SK-N-SH (cell line): Measurements from ENCODE around the gene CCDC6. TPM values are rescaled to one million over a fixed set of nuclear protein-coding genes. Genes with fewer than 3 reads are reported as not detected.

ENCODE experiments used
- CTCF ChIA-PET: fragments of 300-600, 350-600 bp; formaldehyde crosslinking; extraction: SDS; loops from one replicate; lab custom pipeline; 2021; lab: Yijun Ruan, JAX
- POLR2A ChIA-PET: fragments of 350-600 bp; sonication (Branson Sonifier 250); formaldehyde crosslinking; extraction: SDS; loops from one replicate; lab custom pipeline; 2020; ENCODE audit warnings: antibody characterized with exemption, inconsistent platforms; lab: Yijun Ruan, JAX
- DNase-seq: peaks from one replicate; pipeline ENCODE4 v3.0.0; 2012
- H2AFZ ChIP-seq: fragments of 200-600 bp; sonication (generic); 2 replicates; pipeline ENCODE4 v1.8.1; 2016; ENCODE audit warnings: antibody characterized with exemption, mild to moderate bottlenecking, low read depth
- H3F3A ChIP-seq: fragments of 200-600 bp; sonication (generic); replicated peaks from 2 replicates; pipeline ENCODE3; 2016; ENCODE audit warnings: antibody characterized with exemption, mild to moderate bottlenecking; ENCODE audit not compliant: insufficient read depth
- H3K27ac ChIP-seq, 2 experiments: fragments of 200-500 bp in 1 of 2; fragments of 200-600 bp in 1 of 2; sonication (Bioruptor generic) in 1 of 2; sonication (generic), shearing (Covaris generic) in 1 of 2; 2 replicates each; pipeline versions ENCODE4 v1.5.1 to v1.6.1; 2014 to 2016; ENCODE audit warnings: low read depth in 2 of 2, inconsistent platforms in 1 of 2, low read length in 1 of 2, mild to moderate bottlenecking in 1 of 2, mixed read lengths in 1 of 2
- H3K27me3 ChIP-seq: fragments of 200-600 bp; sonication (generic), shearing (Covaris generic); 2 replicates; pipeline ENCODE4 v1.6.1; 2016; ENCODE audit warnings: mixed run types; ENCODE audit not compliant: insufficient read depth
- H3K36me3 ChIP-seq, 2 experiments: fragments of 200-500 bp in 1 of 2; fragments of 200-600 bp in 1 of 2; sonication (Bioruptor generic) in 1 of 2; sonication (generic) in 1 of 2; replicated peaks in 1 of 2; 2 replicates each; pipeline versions ENCODE3 to v1.5.1; 2014 to 2016; ENCODE audit warnings: low read length in 1 of 2, mild to moderate bottlenecking in 1 of 2; ENCODE audit not compliant: insufficient read depth in 2 of 2, control insufficient read depth in 1 of 2
- H3K4me1 ChIP-seq, 2 experiments: fragments of 200-500 bp in 1 of 2; fragments of 200-600 bp in 1 of 2; sonication (Bioruptor generic) in 1 of 2; sonication (generic), shearing (Covaris generic) in 1 of 2; 2 replicates each; pipeline versions ENCODE4 v1.5.1 to v1.6.1; 2014 to 2016; ENCODE audit warnings: low read depth in 1 of 2, low read length in 1 of 2, mixed run types in 1 of 2; ENCODE audit not compliant: insufficient read depth in 2 of 2, control insufficient read depth in 1 of 2
- H3K4me2 ChIP-seq: fragments of 200-600 bp; sonication (generic), shearing (Covaris generic); 2 replicates; pipeline ENCODE4 v1.6.1; 2017; ENCODE audit warnings: mixed run types
- H3K4me3 ChIP-seq, 2 experiments: fragments of 200-500 bp in 1 of 2; fragments of 200-600 bp in 1 of 2; sonication (Bioruptor generic) in 1 of 2; sonication (generic), shearing (Covaris generic) in 1 of 2; 2 replicates each; pipeline versions ENCODE4 v1.5.1 to v1.8.1; 2014 to 2016; ENCODE audit warnings: low read depth in 2 of 2, inconsistent platforms in 1 of 2, low read length in 1 of 2, mild to moderate bottlenecking in 1 of 2, mixed read lengths in 1 of 2, moderate library complexity in 1 of 2
- H3K79me2 ChIP-seq: fragments of 200-600 bp; sonication (generic); 2 replicates; pipeline ENCODE4 v1.8.1; 2017; ENCODE audit warnings: mild to moderate bottlenecking; ENCODE audit not compliant: insufficient read depth
- H3K9ac ChIP-seq: fragments of 200-600 bp; sonication (generic); 2 replicates; pipeline ENCODE4 v1.6.1; 2017; ENCODE audit warnings: mixed run types
- H3K9me2 ChIP-seq: fragments of 200-600 bp; sonication (generic); 2 replicates; pipeline ENCODE4 v1.6.1; 2017; ENCODE audit warnings: mixed run types
- H3K9me3 ChIP-seq: fragments of 200-600 bp; sonication (generic); 2 replicates; pipeline ENCODE4 v1.6.1; 2017; ENCODE audit warnings: mixed run types, mild to moderate bottlenecking, moderate library complexity
- H4K20me1 ChIP-seq: fragments of 200-600 bp; sonication (generic); 2 replicates; pipeline ENCODE4 v1.6.1; 2017; ENCODE audit warnings: mild to moderate bottlenecking, mixed run types; ENCODE audit not compliant: insufficient read depth
- CTCF ChIP-seq: fragments of 200-600 bp; sonication (generic); IDR thresholded peaks from 2 replicates; pipeline ENCODE4 v1.6.1; 2017; ENCODE audit warnings: antibody characterized with exemption, mild to moderate bottlenecking, moderate library complexity
- ELF1 ChIP-seq: IDR thresholded peaks from 2 replicates; pipeline ENCODE4 v1.4.0; 2012
- FOSL2 ChIP-seq: IDR thresholded peaks from 2 replicates; pipeline ENCODE4 v1.4.0; 2012; ENCODE audit warnings: low read depth, mild to moderate bottlenecking, moderate library complexity, borderline replicate concordance
- FOXJ3 ChIP-seq: sonication (generic); formaldehyde crosslinking; IDR thresholded peaks from 2 replicates; pipeline ENCODE4 v1.5.1; 2020; ENCODE audit warnings: mild to moderate bottlenecking, missing genetic modification reagents
- MAX ChIP-seq: IDR thresholded peaks from 2 replicates; pipeline ENCODE4 v1.4.0; 2012; ENCODE audit warnings: low read depth
- MEF2A ChIP-seq: IDR thresholded peaks from 2 replicates; pipeline ENCODE4 v1.4.0; 2012; ENCODE audit warnings: low read depth, borderline replicate concordance
- NFIC ChIP-seq: IDR thresholded peaks from 2 replicates; pipeline ENCODE4 v1.4.0; 2012; ENCODE audit warnings: borderline replicate concordance
- NRF1 ChIP-seq: IDR thresholded peaks from 2 replicates; pipeline ENCODE4 v1.6.1; 2012; ENCODE audit warnings: low read depth, mild to moderate bottlenecking, low read length
- POLR2AphosphoS5 ChIP-seq: IDR thresholded peaks from 2 replicates; pipeline ENCODE4 v1.6.1; 2012; ENCODE audit warnings: low read depth, low read length
- SMC3 ChIP-seq: IDR thresholded peaks from 2 replicates; pipeline ENCODE4 v1.6.1; 2012; ENCODE audit warnings: low read depth, low read length, improper control_type of control experiment
- YY1 ChIP-seq: IDR thresholded peaks from 2 replicates; pipeline ENCODE4 v1.4.0; 2012; ENCODE audit warnings: low read depth, mild to moderate bottlenecking
- ZBTB33 ChIP-seq: IDR thresholded peaks from 2 replicates; pipeline ENCODE4 v1.4.0; 2012; ENCODE audit warnings: low read depth, borderline replicate concordance
- WGBS: methylation state at CpG from one replicate; pipeline ENCODE4 v1.1.6; 2017; ENCODE audit warnings: low lambda C conversion rate; 5-methylcytosine and 5-hydroxymethylcytosine counted together
- polyA plus RNA-seq, 3 experiments: library from polyadenylated mRNA; depleted of rRNA; stranded (reverse); fragments of >200 nt; gene quantifications; 2 replicates each; pipeline ENCODE4 v1.2.3, GENCODE V29; 2012
- TF ChIP-seq, protein P1 (sequence below): fragments of 150-350 bp; IDR thresholded peaks from 2 replicates; pipeline ENCODE4 v1.6.1; 2016; ENCODE audit warnings: mild to moderate bottlenecking, low read depth, low read length
- TF ChIP-seq, protein P2 (sequence below): IDR thresholded peaks from 2 replicates; pipeline ENCODE4 v1.4.0; 2012; ENCODE audit warnings: low read depth, borderline replicate concordance

Gene CCDC6
- polyA plus RNA-seq, 1 of the 3 experiments (the other 2 are of a cell fraction), result 10.8 TPM

GRCh38 chr10:59801171-59801570 is 105.2 kb downstream of the CCDC6 start (continued):
- TF ChIP-seq FOXJ3 (CRISPR knock-in tag) (no peak), YY1 (no peak), ELF1 (no peak), MAX (no peak), ZBTB33 (no peak), POLR2AphosphoS5 (peak; percentile 36; the same call in 1 of the 2 replicates), MEF2A (no peak), NFIC (peak; percentile 66; the same call in 1 of the 2 replicates), FOSL2 (no peak), SMC3 (no peak)
- TF ChIP-seq, protein P1, sequence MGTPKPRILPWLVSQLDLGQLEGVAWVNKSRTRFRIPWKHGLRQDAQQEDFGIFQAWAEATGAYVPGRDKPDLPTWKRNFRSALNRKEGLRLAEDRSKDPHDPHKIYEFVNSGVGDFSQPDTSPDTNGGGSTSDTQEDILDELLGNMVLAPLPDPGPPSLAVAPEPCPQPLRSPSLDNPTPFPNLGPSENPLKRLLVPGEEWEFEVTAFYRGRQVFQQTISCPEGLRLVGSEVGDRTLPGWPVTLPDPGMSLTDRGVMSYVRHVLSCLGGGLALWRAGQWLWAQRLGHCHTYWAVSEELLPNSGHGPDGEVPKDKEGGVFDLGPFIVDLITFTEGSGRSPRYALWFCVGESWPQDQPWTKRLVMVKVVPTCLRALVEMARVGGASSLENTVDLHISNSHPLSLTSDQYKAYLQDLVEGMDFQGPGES, result no peak
- TF ChIP-seq, all 33 proteins: peak for 6

GRCh38 chr10:59799421-59799820 is 106.9 kb downstream of the CCDC6 start:
- 100% methylated on average over 1 of the region's 1 CpG for WGBS
- POLR2A ChIA-PET, result interaction anchor here (0.5 kb wide), 1 partner anchor 43 kb away, joined by 3 read pairs; no protein-coding TSS in a partner anchor
- Histone ChIP-seq H3K36me3 (peaks cover 31 to 67% of the 10 kb centered on the region in 2 experiments), H2AFZ (no peak overlapping the region), H3K27me3 (no peaks in the 10 kb centered on the region), H3K4me2 (no peak overlapping the region), H4K20me1 (no peaks in the 10 kb centered on the region), H3K9me2 (no peaks in the 10 kb centered on the region), H3F3A (peaks cover 6% of the 10 kb centered on the region), H3K4me3 (no peak overlapping the region), H3K9ac (no peak overlapping the region), H3K4me1 (no peaks in the 10 kb centered on the region; a peak in 1 of 4 replicates), H3K9me3 (no peaks in the 10 kb centered on the region), H3K27ac (no peak overlapping the region), H3K79me2 (no peaks in the 10 kb centered on the region)
- TF ChIP-seq, protein P2, sequence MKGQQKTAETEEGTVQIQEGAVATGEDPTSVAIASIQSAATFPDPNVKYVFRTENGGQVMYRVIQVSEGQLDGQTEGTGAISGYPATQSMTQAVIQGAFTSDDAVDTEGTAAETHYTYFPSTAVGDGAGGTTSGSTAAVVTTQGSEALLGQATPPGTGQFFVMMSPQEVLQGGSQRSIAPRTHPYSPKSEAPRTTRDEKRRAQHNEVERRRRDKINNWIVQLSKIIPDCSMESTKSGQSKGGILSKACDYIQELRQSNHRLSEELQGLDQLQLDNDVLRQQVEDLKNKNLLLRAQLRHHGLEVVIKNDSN, result no peak
- TF ChIP-seq MAX, result no peak
- no peak for TF ChIP-seq CTCF
- no peak for TF ChIP-seq YY1
- no peak for TF ChIP-seq POLR2AphosphoS5
- TF ChIP-seq FOSL2, result no peak
- TF ChIP-seq NRF1, result no peak
- CTCF ChIA-PET, result interaction anchor here (0.9 to 2.1 kb wide), 4 partner anchors 10 to 173 kb away, joined by 3 to 10 read pairs (median 4); partner anchors contain the start of gene SLC16A9
- no peak for DNase-seq
